Measurements from ENCODE around the gene SNX22.

Gene SNX22

DNA sequence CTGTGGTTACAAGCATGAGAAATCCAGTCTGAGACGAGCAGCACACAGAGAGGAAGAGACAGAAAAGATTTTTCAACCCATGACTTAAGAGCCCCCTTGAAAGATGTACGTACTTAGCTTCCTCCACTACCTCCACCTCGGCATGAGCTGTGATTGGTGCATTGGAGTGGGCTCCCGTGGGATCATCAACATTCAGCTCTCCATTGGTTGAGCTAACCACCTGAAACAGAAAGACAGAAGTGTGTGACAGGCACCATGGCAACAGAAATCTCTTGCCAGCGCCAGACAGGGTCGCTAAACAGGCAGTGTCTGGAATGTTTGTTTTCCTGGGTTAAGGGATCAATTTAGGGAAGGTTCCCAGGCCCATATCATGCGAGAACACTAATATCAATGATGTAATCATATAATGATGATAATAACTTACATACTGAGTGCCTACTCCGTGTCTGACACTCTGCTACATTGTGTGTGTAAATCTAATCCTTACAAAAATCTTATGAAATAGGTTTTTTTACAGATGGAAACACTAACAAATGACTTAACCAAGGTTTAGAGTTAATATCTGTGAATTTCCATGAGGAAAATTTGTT, 28.8 kb downstream of the SNX22 start:
- Histone ChIP-seq H3K9me3 (ENCODE audit: control insufficient read depth, low read length) (no peaks in the 10 kb centered on the region), H3K4me1 (no peaks in the 10 kb centered on the region), H3K27ac (no peak overlapping the region), H2AFZ (no peak overlapping the region), H3K27me3 (ENCODE audit: control insufficient read depth, insufficient read depth, low read length) (no peaks in the 10 kb centered on the region), H3K36me3 (ENCODE audit: control insufficient read depth, insufficient read depth, low read length) (no peaks in the 10 kb centered on the region), H3K4me3 (ENCODE audit: low read depth, low read length) (no peak overlapping the region), H3K4me2 (ENCODE audit: low read length) (no peak overlapping the region), H3K79me2 (no peaks in the 10 kb centered on the region), H3K9ac (no peak overlapping the region)
- TF ChIP-seq, protein P1, sequence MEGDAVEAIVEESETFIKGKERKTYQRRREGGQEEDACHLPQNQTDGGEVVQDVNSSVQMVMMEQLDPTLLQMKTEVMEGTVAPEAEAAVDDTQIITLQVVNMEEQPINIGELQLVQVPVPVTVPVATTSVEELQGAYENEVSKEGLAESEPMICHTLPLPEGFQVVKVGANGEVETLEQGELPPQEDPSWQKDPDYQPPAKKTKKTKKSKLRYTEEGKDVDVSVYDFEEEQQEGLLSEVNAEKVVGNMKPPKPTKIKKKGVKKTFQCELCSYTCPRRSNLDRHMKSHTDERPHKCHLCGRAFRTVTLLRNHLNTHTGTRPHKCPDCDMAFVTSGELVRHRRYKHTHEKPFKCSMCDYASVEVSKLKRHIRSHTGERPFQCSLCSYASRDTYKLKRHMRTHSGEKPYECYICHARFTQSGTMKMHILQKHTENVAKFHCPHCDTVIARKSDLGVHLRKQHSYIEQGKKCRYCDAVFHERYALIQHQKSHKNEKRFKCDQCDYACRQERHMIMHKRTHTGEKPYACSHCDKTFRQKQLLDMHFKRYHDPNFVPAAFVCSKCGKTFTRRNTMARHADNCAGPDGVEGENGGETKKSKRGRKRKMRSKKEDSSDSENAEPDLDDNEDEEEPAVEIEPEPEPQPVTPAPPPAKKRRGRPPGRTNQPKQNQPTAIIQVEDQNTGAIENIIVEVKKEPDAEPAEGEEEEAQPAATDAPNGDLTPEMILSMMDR (IDR thresholded peaks at IDR 0.05), result no peak

DNA sequence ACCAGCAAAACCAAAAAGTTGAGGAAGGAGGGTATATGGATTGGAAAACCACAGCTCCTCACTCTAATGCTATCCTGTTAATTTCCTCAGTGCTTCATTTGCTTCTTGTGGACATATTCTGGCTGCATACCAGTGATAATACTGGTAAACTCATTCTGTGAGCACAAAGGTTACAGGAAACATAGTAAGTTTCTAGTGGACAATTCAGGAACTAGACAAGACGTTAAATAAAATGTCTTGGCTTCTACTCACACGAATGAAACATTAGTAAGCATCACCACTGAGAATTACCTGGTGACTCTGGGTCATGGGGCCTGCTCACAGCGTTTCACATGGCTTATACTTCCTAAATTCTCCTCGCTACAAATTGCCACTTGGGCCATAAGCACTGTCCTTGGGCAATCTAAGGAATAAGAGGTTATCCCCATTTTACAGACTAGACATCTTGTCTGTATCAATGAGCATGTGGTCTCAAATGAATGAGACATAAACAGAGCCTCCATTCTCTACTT, 31.4 kb downstream of the SNX22 start:
- H3K27ac ChIP-seq, result no peak overlapping the region
- H3K27me3 ChIP-seq (ENCODE audit: control insufficient read depth, insufficient read depth, low read length), result no peaks in the 10 kb centered on the region
- H3K36me3 ChIP-seq (ENCODE audit: control insufficient read depth, insufficient read depth, low read length), result no peaks in the 10 kb centered on the region
- TF ChIP-seq, protein P1 (IDR thresholded peaks at IDR 0.05), result no peak
- H3K4me1 ChIP-seq, result no peaks in the 10 kb centered on the region
- no peak overlapping the region for H3K9ac ChIP-seq
- H3K9me3 ChIP-seq (ENCODE audit: control insufficient read depth, low read length), result no peaks in the 10 kb centered on the region
- H3K79me2 ChIP-seq, result no peaks in the 10 kb centered on the region
- no peak overlapping the region for H3K4me3 ChIP-seq (ENCODE audit: low read depth, low read length)
- no peak overlapping the region for H2AFZ ChIP-seq
- H3K4me2 ChIP-seq (ENCODE audit: low read length), result no peak overlapping the region

DNA sequence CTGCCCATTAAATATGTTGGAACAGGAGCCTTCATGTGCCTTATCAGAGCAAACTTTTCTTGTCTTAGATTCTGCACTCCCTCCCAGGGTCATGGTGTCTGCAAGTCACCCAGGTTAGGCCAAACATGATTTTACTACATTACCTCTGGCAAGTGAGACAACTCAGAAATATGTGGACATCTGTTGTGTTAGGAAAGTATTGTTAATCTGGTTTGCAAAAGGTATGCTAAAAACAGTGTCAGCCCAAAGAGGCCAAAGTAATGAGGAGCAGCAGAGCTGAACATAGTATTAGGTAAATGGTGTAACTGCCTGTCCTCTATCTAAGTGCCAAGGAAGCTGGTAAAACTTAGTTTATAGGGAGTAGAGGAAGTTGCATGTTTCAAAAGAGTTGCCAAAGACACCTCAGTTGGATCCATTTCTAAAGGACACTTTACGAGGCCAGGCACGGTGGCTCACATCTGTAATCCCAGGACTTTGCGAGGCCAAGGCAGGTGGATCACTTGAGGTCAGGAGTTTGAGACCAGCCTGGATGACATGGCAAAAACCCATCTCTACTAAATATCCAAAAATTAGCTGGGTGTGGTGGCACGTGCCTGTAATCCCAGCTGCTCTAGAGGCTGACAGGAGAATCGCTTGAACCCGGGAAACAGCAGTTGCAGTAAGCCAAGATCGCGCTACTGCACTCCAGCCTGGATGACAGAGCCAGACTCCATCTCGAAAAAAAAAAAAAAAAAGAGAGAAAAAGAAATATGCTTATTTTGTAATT, 33.8 kb downstream of the SNX22 start:
- no peak overlapping the region for H2AFZ ChIP-seq
- H3K4me2 ChIP-seq (ENCODE audit: low read length), result no peak overlapping the region
- H3K4me3 ChIP-seq (ENCODE audit: low read depth, low read length), result no peak overlapping the region
- no peaks in the 10 kb centered on the region for H3K4me1 ChIP-seq
- H3K27me3 ChIP-seq (ENCODE audit: control insufficient read depth, insufficient read depth, low read length), result no peaks in the 10 kb centered on the region
- H3K27ac ChIP-seq, result no peak overlapping the region
- TF ChIP-seq, protein P1 (IDR thresholded peaks at IDR 0.05), result no peak
- H3K9me3 ChIP-seq (ENCODE audit: control insufficient read depth, low read length), result no peaks in the 10 kb centered on the region
- no peaks in the 10 kb centered on the region for H3K36me3 ChIP-seq (ENCODE audit: control insufficient read depth, insufficient read depth, low read length)
- H3K9ac ChIP-seq, result no peak overlapping the region
- no peaks in the 10 kb centered on the region for H3K79me2 ChIP-seq

DNA sequence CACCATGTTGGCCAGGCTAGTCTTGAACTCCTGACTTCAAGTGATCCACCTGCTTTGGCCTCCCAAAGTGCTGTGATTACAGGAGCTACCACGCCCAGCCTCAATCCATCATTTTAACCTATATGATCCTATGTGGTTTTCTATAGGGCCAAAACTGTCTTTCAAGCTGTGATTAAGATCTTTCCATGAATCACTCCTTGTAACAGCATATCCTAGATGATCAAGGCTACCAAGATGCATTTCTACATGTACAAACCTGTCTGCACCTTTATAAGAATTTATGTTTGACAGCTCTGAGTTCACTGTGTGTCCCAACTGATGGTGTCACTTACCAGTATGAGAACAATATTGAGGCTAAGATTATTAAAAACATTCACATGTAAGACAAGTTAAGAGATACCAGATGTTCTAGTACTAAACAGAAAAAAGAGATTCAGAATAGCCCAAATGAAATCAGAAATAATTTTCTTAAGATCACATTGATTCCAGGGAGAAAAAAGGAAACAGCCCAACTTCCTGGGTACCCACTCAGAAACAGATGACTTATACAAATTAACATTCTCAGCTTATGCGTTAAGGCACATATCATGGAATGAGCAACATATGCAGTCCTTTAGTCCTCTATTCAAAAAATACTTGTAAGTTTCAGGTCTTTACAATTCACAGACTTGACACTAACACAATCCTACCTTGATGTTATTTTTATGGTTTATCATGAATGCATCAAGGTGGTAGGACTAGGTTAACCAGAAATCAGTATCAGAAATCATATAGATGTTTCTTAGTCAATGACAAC, 36.1 kb downstream of the SNX22 start:
- H3K27me3 ChIP-seq (ENCODE audit: control insufficient read depth, insufficient read depth, low read length), result no peaks in the 10 kb centered on the region

More for the DNA sequence above, 36.1 kb downstream of the SNX22 start:
- TF ChIP-seq, protein P1 (IDR thresholded peaks at IDR 0.05), result no peak
- Histone ChIP-seq H3K9me3 (ENCODE audit: control insufficient read depth, low read length) (no peaks in the 10 kb centered on the region), H3K36me3 (ENCODE audit: control insufficient read depth, insufficient read depth, low read length) (no peaks in the 10 kb centered on the region), H3K9ac (no peak overlapping the region), H2AFZ (no peak overlapping the region), H3K4me1 (no peaks in the 10 kb centered on the region), H3K79me2 (no peaks in the 10 kb centered on the region), H3K27ac (no peak overlapping the region), H3K4me2 (ENCODE audit: low read length) (no peak overlapping the region), H3K4me3 (ENCODE audit: low read depth, low read length) (no peak overlapping the region)

Measured in parathyroid adenoma (tissue), 2 donors.